Neural cell (in vitro differentiated cells): ENCODE results near the gene MYL7. TPM values are rescaled to one million over a fixed set of nuclear protein-coding genes. Genes with fewer than 3 reads are reported as not detected.

Experiments
- H2AFZ ChIP-seq: fragments of 200-600, 300-800 bp; sonication (generic), shearing (Covaris generic); 2 replicates; pipeline ENCODE4 v1.6.0; 2014; ENCODE audit warnings: low read depth, mild to moderate bottlenecking, antibody characterized with exemption, low read length, moderate library complexity
- H3F3A ChIP-seq: fragments of 200-600 bp; shearing (Covaris generic); 2 replicates; pipeline ENCODE4 v1.6.1; 2016; ENCODE audit warnings: mild to moderate bottlenecking, moderate library complexity, mixed read lengths, antibody characterized with exemption, low read length; ENCODE audit not compliant: insufficient read depth, poor library complexity, severe bottlenecking
- H3K27ac ChIP-seq: fragments of 200-600, 300-800 bp; sonication (generic), shearing (Covaris generic); 2 replicates; pipeline ENCODE4 v1.5.1; 2014; ENCODE audit warnings: mild to moderate bottlenecking, low read length, moderate library complexity
- H3K27me3 ChIP-seq: fragments of 300-800, 200-600 bp; sonication (generic), shearing (Covaris generic); 2 replicates; pipeline ENCODE4 v1.6.0; 2014; ENCODE audit warnings: mild to moderate bottlenecking, low read depth, low read length, moderate library complexity; ENCODE audit not compliant: insufficient read depth
- H3K36me3 ChIP-seq: fragments of 300-800, 200-600 bp; sonication (generic), shearing (Covaris generic); 2 replicates; pipeline ENCODE4 v1.5.1; 2014; ENCODE audit warnings: mild to moderate bottlenecking, antibody characterized with exemption, low read length, moderate library complexity; ENCODE audit not compliant: insufficient read depth
- H3K4me2 ChIP-seq: fragments of 300-800, 200-600 bp; sonication (generic), shearing (Covaris generic); 2 replicates; pipeline ENCODE4 v1.6.0; 2014; ENCODE audit warnings: mild to moderate bottlenecking, low read length
- H3K4me3 ChIP-seq: fragments of 300-800, 200-600 bp; sonication (generic), shearing (Covaris generic); 2 replicates; pipeline ENCODE4 v1.5.1; 2014; ENCODE audit warnings: mild to moderate bottlenecking, low read length, moderate library complexity
- H3K79me2 ChIP-seq: fragments of 200-600 bp; shearing (Covaris generic); replicated peaks from 2 replicates; pipeline ENCODE4 v1.6.0; 2014; ENCODE audit warnings: mild to moderate bottlenecking, low read length, moderate library complexity; ENCODE audit not compliant: insufficient read depth
- H3K9ac ChIP-seq: fragments of 300-800, 200-600 bp; sonication (generic), shearing (Covaris generic); 2 replicates; pipeline ENCODE4 v1.6.1; 2016; ENCODE audit warnings: mild to moderate bottlenecking, low read length, mixed read lengths
- H3K9me2 ChIP-seq: fragments of 200-600 bp; shearing (Covaris generic); 2 replicates; pipeline ENCODE4 v1.6.1; 2016; ENCODE audit warnings: mild to moderate bottlenecking, low read length, mixed read lengths; ENCODE audit not compliant: insufficient read depth
- H3K9me3 ChIP-seq: fragments of 200-600, 300-800 bp; sonication (generic), shearing (Covaris generic); 2 replicates; pipeline ENCODE4 v1.6.1; 2016; ENCODE audit warnings: mild to moderate bottlenecking, mixed run types, low read length, moderate library complexity, mixed read lengths
- H4K20me1 ChIP-seq: fragments of 200-600 bp; shearing (Covaris generic); 2 replicates; pipeline ENCODE4 v1.6.1; 2016; ENCODE audit warnings: mild to moderate bottlenecking, mixed run types; ENCODE audit not compliant: insufficient read depth
- EP300 ChIP-seq: fragments of 450-650 bp; conservative IDR thresholded peaks from 2 replicates; pipeline ENCODE4 v1.6.1; 2014; ENCODE audit warnings: antibody characterized with exemption, mild to moderate bottlenecking, moderate library complexity; ENCODE audit not compliant: poor library complexity, severe bottlenecking
- EZH2 ChIP-seq: fragments of 200-600, 300-800 bp; shearing (Covaris generic), sonication (generic); IDR thresholded peaks from 2 replicates; pipeline ENCODE4 v1.6.1; 2014; ENCODE audit warnings: antibody characterized with exemption, low read length, borderline replicate concordance, mild to moderate bottlenecking; ENCODE audit not compliant: insufficient read depth, poor library complexity, severe bottlenecking
- POLR2AphosphoS5 ChIP-seq: IDR thresholded peaks from 2 replicates; pipeline ENCODE4 v1.6.1; 2012
- RAD21 ChIP-seq: fragments of 450-650 bp; conservative IDR thresholded peaks from 2 replicates; pipeline ENCODE4 v1.6.1; 2014; ENCODE audit warnings: antibody characterized with exemption, mild to moderate bottlenecking, moderate library complexity
- REST ChIP-seq: IDR thresholded peaks from 2 replicates; pipeline ENCODE4 v1.6.1; 2012; ENCODE audit warnings: borderline replicate concordance
- SMC3 ChIP-seq: fragments of 450-650 bp; conservative IDR thresholded peaks from 2 replicates; pipeline ENCODE4 v1.6.1; 2014; ENCODE audit warnings: antibody characterized with exemption, mild to moderate bottlenecking, moderate library complexity; ENCODE audit not compliant: poor library complexity
- TAF1 ChIP-seq: IDR thresholded peaks from 2 replicates; pipeline ENCODE4 v1.6.1; 2012; ENCODE audit warnings: low read depth
- polyA plus RNA-seq: library from polyadenylated mRNA; depleted of rRNA; stranded (reverse); fragments of >200 nt; gene quantifications from 2 replicates; pipeline ENCODE4 v1.2.3, GENCODE V29; 2014

MYL7 gene
- polyA plus RNA-seq, 1 donor from 2014 or later, result 0.76 TPM

- no peak for TF ChIP-seq POLR2AphosphoS5
Measured at GRCh38 chr7:44159824-44160630, 18.9 kb upstream of the MYL7 start (continued).

- Histone ChIP-seq H3K4me2 (no peak overlapping the region), H3K27me3 (no peaks in the 10 kb centered on the region), H3K9me2 (no peaks in the 10 kb centered on the region), H2AFZ (no peak overlapping the region), H3K4me3 (no peak overlapping the region), H3K79me2 (no peaks in the 10 kb centered on the region), H3K27ac (no peak overlapping the region), H4K20me1 (no peaks in the 10 kb centered on the region), H3K9ac (no peak overlapping the region), H3F3A (no peaks in the 10 kb centered on the region), H3K36me3 (no peaks in the 10 kb centered on the region), H3K9me3 (no peaks in the 10 kb centered on the region)
- TF ChIP-seq POLR2AphosphoS5, result no peak
- no peak for TF ChIP-seq SMC3
- no peak for TF ChIP-seq EP300
- TF ChIP-seq TAF1, result no peak
- TF ChIP-seq EZH2, result no peak
- TF ChIP-seq RAD21, result no peak
Measured at GRCh38 chr7:44158873-44159631, 17.9 kb upstream of the MYL7 start.

GRCh38 chr7:44158096-44158872, 17.2 kb upstream of the MYL7 start:
- H3F3A ChIP-seq, result no peaks in the 10 kb centered on the region
- H3K79me2 ChIP-seq, result no peaks in the 10 kb centered on the region
- H3K27ac ChIP-seq, result no peak overlapping the region
- H4K20me1 ChIP-seq, result no peaks in the 10 kb centered on the region
- H3K9me2 ChIP-seq, result no peaks in the 10 kb centered on the region
- H3K4me3 ChIP-seq, result no peak overlapping the region
- TF ChIP-seq POLR2AphosphoS5 (no peak), REST (no peak), TAF1 (no peak)
- H3K9me3 ChIP-seq, result no peaks in the 10 kb centered on the region
- no peak overlapping the region for H2AFZ ChIP-seq
- no peaks in the 10 kb centered on the region for H3K36me3 ChIP-seq
- no peak overlapping the region for H3K9ac ChIP-seq
- H3K4me2 ChIP-seq, result no peak overlapping the region
- no peaks in the 10 kb centered on the region for H3K27me3 ChIP-seq
